GM13976 (cell line): Measurements from ENCODE around the gene PSMG3.

Experiments used
- DNase-seq: peaks from one replicate; pipeline ENCODE4 v3.0.0; 2012; ENCODE audit warnings: low spot score
- in situ Hi-C: fragments of 300-500 bp; cut with MboI; formaldehyde crosslinking; loops from one replicate; pipeline ENCODE4 v1.12.0; 2022; ENCODE audit warnings: low sequenced_read_pairs, mixed read lengths, inconsistent platforms; ENCODE audit not compliant: unreplicated experiment
- TF ChIP-seq, protein P1 (sequence below): IDR thresholded peaks from 2 replicates; pipeline ENCODE4 v1.5.1; 2012; ENCODE audit warnings: borderline replicate concordance, mild to moderate bottlenecking; ENCODE audit not compliant: insufficient read depth; ENCODE audit errors: extremely low read depth, missing control alignments, control extremely low read depth

The PSMG3 gene

GRCh38 chr7:1569833-1570632 is at the start of gene PSMG3:
TSS of gene PSMG3 (minus strand) at chr7:1570032. CDS start at chr7:1569339, 693 bp downstream.
- TF ChIP-seq, protein P1, sequence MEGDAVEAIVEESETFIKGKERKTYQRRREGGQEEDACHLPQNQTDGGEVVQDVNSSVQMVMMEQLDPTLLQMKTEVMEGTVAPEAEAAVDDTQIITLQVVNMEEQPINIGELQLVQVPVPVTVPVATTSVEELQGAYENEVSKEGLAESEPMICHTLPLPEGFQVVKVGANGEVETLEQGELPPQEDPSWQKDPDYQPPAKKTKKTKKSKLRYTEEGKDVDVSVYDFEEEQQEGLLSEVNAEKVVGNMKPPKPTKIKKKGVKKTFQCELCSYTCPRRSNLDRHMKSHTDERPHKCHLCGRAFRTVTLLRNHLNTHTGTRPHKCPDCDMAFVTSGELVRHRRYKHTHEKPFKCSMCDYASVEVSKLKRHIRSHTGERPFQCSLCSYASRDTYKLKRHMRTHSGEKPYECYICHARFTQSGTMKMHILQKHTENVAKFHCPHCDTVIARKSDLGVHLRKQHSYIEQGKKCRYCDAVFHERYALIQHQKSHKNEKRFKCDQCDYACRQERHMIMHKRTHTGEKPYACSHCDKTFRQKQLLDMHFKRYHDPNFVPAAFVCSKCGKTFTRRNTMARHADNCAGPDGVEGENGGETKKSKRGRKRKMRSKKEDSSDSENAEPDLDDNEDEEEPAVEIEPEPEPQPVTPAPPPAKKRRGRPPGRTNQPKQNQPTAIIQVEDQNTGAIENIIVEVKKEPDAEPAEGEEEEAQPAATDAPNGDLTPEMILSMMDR: peak; percentile 23
- peak; percentile 98 for DNase-seq
- in situ Hi-C loops: no loop called here

DNA sequence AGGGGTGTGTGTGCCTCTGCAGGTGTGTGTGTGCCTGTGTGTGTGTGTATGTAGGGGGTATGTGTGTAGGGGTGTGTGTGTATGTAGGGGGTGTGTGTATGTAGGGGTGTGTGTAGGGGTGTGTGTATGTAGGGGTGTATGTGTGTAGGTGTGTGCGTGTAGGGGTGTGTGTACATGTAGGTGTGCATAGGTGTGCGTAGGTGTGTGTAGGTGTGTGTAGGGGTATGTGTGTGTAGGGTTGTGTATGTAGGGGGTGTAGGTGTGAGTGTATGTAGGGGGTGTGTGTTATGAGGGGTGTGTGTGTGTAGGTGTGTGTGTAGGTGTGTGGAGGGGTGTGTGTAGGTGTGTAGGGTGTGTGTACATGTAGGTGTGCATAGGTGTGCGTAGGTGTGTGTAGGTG is 48.6 kb upstream of the PSMG3 start:
- in situ Hi-C loops: no loop called here
- DNase-seq: no peak
- TF ChIP-seq, protein P1: no peak

GRCh38 chr7:1617957-1618356 is 48.1 kb upstream of the PSMG3 start:
- DNase-seq: no peak
- in situ Hi-C loops: no loop called here
- TF ChIP-seq, protein P1: no peak

- in situ Hi-C loops: no loop called here
- TF ChIP-seq, protein P1: no peak
Measured at GRCh38 chr7:1616741-1617140, 46.9 kb upstream of the PSMG3 start.

DNA sequence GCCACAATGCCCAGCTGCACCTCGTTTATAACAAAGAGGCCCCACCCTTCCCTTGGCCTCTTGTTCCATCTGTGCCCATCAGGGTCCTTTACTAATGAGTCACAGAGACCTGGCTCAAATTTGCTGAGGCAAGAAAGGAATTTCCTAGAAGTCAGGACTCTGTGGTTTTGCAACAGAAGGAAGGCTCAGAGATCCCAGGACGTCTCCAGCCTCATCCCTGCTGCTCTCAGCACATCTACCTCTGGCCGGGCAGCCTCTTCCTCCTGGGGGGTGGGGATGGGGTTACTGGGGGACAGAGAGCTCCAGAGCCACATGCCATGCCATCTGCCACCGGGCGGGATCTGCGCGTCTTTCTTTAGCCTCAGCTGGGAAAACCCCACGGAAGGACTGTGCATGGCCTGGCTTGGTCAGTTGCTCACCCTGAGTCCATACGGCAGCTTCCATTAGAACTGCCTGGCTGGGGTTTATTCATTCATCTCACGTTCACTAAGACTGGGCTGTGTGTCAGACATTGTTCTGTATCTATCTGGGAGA is 41.9 kb upstream of the PSMG3 start:
- in situ Hi-C loops: no loop called here
- DNase-seq: no peak
- TF ChIP-seq, protein P1: no peak

More at GRCh38 chr7:1616741-1617140, 46.9 kb upstream of the PSMG3 start:
- no peak for DNase-seq

DNA sequence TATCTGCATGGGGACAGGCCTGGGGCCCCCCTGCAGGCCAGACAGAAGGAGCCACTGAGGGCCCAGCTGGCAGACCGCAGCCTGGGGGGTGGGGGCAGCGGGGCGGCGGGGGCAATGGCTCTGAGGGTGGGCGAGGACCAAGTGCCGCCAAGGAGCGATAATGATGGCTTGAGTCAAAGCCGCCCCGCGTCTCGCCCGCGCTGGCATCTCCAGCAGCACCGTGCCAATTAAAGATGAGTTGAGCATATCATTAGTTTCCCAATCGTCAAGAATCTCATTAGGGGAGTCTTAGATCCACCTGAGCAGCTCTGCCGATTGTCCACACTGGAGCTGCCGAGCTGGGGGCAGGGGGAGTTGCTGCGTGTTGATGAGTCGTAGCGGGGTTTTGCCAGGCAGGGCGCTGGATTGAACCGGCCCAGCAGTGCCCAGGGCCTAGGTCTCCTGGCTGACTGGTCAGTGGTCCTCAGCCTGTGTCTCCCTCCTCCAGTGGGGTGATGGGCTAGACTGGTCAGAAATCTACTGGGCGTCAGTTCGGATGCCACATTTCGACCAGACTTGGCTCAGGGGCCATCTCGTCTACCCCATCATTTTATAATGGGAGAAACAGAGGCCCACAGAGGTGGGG is 41.0 kb upstream of the PSMG3 start:
- TF ChIP-seq, protein P1: no peak
- DNase-seq: no peak
- in situ Hi-C loops: no loop called here
